ENCODE measurements around the gene BRMS1. TPM values are rescaled to one million over a fixed set of nuclear protein-coding genes. Genes with fewer than 3 reads are reported as not detected.

The BRMS1 gene
- total and polyA plus RNA-seq, 2 experiments from 2014 or later: 59.1 to 61.7 TPM

DNA sequence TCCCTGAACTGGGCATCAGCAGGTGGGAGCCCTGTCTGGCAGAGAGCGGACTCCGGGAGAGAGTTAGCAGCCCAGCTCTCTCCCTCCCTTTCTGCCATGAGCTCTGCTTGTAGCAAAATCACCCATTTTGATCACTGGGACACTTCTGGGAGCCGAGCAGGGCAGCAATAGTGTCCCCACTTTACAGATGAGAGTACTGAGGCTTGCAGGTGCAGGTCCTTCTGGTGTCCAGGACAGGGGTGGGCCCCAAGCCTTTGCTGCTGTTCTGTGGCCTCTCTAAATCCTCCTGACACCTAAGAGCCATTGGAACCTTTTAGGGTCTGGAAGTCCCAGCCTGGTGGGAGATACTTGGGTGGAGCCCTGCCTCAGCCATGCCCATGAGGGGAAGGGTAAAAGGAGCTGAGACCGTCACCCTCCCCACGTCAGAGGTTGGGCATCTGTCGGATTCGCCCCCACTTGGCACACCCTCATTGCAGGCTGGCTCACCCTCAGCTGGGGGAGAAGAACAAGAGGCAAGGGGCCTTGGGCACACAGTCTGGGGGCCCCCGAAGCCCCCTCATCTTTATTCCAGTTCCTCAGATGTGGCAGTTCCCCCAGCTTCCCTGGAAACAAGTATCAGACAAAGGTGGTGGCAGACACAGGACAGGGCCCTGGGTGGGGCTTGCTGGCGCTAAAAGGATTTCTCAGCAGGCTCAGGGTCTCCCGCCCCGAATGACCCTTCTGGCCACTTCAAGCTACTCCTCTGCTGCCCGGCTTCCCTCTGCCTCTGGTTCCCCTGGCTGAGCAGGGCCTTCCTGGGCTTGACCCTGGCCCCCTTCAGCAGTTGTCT lies 13.1 kb downstream of the BRMS1 start:
- Histone ChIP-seq H3K9me2 (ENCODE audit: insufficient read depth) (no peaks in the 10 kb centered on the region), H3K27me3 (ENCODE audit: insufficient read depth) (no peaks in the 10 kb centered on the region), H3K4me3 (no peak overlapping the region), H2AFZ (no peak overlapping the region), H3K4me1 (ENCODE audit: insufficient read depth) (peaks cover 16% of the 10 kb centered on the region; the same call in 1 of the 2 replicates), H3K27ac (ENCODE audit: low read depth) (no peak overlapping the region), H3F3A (replicated peaks; ENCODE audit: low read depth) (0 out of 2 replicates have a peak, but pooled peaks cover 3% of the 10 kb centered on the region), H4K20me1 (replicated peaks; ENCODE audit: insufficient read depth) (no peaks in the 10 kb centered on the region), H3K36me3 (ENCODE audit: insufficient read depth) (no peaks in the 10 kb centered on the region), H3K79me2 (replicated peaks; ENCODE audit: insufficient read depth) (no peaks in the 10 kb centered on the region), H3K4me2 (no peak overlapping the region)
- no peak for ATAC-seq
- no peak overlapping the region for H3K27ac Mint-ChIP-seq
- peaks cover 22% of the 10 kb centered on the region for H3K27me3 Mint-ChIP-seq (ENCODE audit: insufficient read depth, low read depth, poor library complexity)
- H3K4me3 Mint-ChIP-seq: no peak overlapping the region
- H3K36me3 Mint-ChIP-seq (ENCODE audit: low read depth): no peaks in the 10 kb centered on the region
- H3K4me1 Mint-ChIP-seq: peaks cover 27% of the 10 kb centered on the region
- no peak for TF ChIP-seq POLR2AphosphoS5 (IDR thresholded peaks at IDR 0.05; ENCODE audit: low read depth)
- TF ChIP-seq CREB1 (CRISPR knock-in tag; IDR thresholded peaks at IDR 0.05; ENCODE audit: low read depth): no peak
- TF ChIP-seq ZNF331 (CRISPR knock-in tag; IDR thresholded peaks at IDR 0.05; ENCODE audit: low read depth): no peak
- TF ChIP-seq ZNF462 (CRISPR knock-in tag; IDR thresholded peaks at IDR 0.05): no peak
- TF ChIP-seq, protein P1, sequence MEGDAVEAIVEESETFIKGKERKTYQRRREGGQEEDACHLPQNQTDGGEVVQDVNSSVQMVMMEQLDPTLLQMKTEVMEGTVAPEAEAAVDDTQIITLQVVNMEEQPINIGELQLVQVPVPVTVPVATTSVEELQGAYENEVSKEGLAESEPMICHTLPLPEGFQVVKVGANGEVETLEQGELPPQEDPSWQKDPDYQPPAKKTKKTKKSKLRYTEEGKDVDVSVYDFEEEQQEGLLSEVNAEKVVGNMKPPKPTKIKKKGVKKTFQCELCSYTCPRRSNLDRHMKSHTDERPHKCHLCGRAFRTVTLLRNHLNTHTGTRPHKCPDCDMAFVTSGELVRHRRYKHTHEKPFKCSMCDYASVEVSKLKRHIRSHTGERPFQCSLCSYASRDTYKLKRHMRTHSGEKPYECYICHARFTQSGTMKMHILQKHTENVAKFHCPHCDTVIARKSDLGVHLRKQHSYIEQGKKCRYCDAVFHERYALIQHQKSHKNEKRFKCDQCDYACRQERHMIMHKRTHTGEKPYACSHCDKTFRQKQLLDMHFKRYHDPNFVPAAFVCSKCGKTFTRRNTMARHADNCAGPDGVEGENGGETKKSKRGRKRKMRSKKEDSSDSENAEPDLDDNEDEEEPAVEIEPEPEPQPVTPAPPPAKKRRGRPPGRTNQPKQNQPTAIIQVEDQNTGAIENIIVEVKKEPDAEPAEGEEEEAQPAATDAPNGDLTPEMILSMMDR (conservative IDR thresholded peaks at IDR 0.05; ENCODE audit: low read depth in 2 of 2): no peak
- no peak for TF ChIP-seq JUNB (IDR thresholded peaks at IDR 0.05; ENCODE audit: unreplicated experiment)
- TF ChIP-seq ETS1 (IDR thresholded peaks at IDR 0.05): no peak
- no peak for TF ChIP-seq STAT1 (IDR thresholded peaks at IDR 0.05; ENCODE audit: unreplicated experiment)
- no peak for TF ChIP-seq ZNF114 (CRISPR knock-in tag; IDR thresholded peaks at IDR 0.05)
- TF ChIP-seq, protein P2, sequence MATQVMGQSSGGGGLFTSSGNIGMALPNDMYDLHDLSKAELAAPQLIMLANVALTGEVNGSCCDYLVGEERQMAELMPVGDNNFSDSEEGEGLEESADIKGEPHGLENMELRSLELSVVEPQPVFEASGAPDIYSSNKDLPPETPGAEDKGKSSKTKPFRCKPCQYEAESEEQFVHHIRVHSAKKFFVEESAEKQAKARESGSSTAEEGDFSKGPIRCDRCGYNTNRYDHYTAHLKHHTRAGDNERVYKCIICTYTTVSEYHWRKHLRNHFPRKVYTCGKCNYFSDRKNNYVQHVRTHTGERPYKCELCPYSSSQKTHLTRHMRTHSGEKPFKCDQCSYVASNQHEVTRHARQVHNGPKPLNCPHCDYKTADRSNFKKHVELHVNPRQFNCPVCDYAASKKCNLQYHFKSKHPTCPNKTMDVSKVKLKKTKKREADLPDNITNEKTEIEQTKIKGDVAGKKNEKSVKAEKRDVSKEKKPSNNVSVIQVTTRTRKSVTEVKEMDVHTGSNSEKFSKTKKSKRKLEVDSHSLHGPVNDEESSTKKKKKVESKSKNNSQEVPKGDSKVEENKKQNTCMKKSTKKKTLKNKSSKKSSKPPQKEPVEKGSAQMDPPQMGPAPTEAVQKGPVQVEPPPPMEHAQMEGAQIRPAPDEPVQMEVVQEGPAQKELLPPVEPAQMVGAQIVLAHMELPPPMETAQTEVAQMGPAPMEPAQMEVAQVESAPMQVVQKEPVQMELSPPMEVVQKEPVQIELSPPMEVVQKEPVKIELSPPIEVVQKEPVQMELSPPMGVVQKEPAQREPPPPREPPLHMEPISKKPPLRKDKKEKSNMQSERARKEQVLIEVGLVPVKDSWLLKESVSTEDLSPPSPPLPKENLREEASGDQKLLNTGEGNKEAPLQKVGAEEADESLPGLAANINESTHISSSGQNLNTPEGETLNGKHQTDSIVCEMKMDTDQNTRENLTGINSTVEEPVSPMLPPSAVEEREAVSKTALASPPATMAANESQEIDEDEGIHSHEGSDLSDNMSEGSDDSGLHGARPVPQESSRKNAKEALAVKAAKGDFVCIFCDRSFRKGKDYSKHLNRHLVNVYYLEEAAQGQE (IDR thresholded peaks at IDR 0.05; ENCODE audit: unreplicated experiment): no peak
- no peak for TF ChIP-seq EZH2 (IDR thresholded peaks at IDR 0.05; ENCODE audit: low read depth, unreplicated experiment)
- TF ChIP-seq EZH2phosphoT487 (IDR thresholded peaks at IDR 0.05; ENCODE audit: unreplicated experiment): no peak
- TF ChIP-seq NANOG (IDR thresholded peaks at IDR 0.05; ENCODE audit: borderline replicate concordance): no peak
- no peak for DNase-seq (ENCODE audit: low spot score)
- no peaks in the 10 kb centered on the region for H3K9me3 Mint-ChIP-seq

All from GM23338 (cell line).